Stimulated activated naive CD8-positive, alpha-beta T cell treated with anti-CD3 and anti-CD28 coated beads, Interleukin-15, Interleukin-2, amounts not matched to agents 100 ng/mL and 50 ng/mL, for 24 hours (primary cell): ENCODE measurements around the gene PCDH9.

Source experiments
- H3K27ac Mint-ChIP-seq: one replicate; pipeline ENCODE4 v1.8.0; 2021; ENCODE audit warnings: mild to moderate bottlenecking, mixed read lengths
- H3K27me3 Mint-ChIP-seq: one replicate; pipeline ENCODE4 v1.8.0; 2021; ENCODE audit warnings: mixed read lengths
- H3K36me3 Mint-ChIP-seq: one replicate; pipeline ENCODE4 v1.8.0; 2021; ENCODE audit warnings: low read depth, mixed read lengths
- H3K4me1 Mint-ChIP-seq: one replicate; pipeline ENCODE4 v1.8.0; 2021; ENCODE audit warnings: low read depth, mixed read lengths
- H3K4me3 Mint-ChIP-seq: one replicate; pipeline ENCODE4 v1.8.0; 2021; ENCODE audit warnings: mild to moderate bottlenecking, mixed read lengths
- H3K9me3 Mint-ChIP-seq: one replicate; pipeline ENCODE4 v1.8.0; 2021; ENCODE audit warnings: mixed read lengths

The PCDH9 gene

GRCh38 chr13:66958611-66959010 lies 271.5 kb downstream of the PCDH9 start:
- peaks cover 4% of the 10 kb centered on the region for H3K4me1 Mint-ChIP-seq
- peaks cover under 1% of the 10 kb centered on the region for H3K9me3 Mint-ChIP-seq
- no peak overlapping the region for H3K4me3 Mint-ChIP-seq
- H3K36me3 Mint-ChIP-seq: no peaks in the 10 kb centered on the region
- no peak overlapping the region for H3K27ac Mint-ChIP-seq
- no peaks in the 10 kb centered on the region for H3K27me3 Mint-ChIP-seq

GRCh38 chr13:66952507-66952906 lies 277.6 kb downstream of the PCDH9 start:
- no peaks in the 10 kb centered on the region for H3K4me1 Mint-ChIP-seq
- no peaks in the 10 kb centered on the region for H3K27me3 Mint-ChIP-seq
- no peak overlapping the region for H3K27ac Mint-ChIP-seq
- H3K36me3 Mint-ChIP-seq: no peaks in the 10 kb centered on the region
- H3K4me3 Mint-ChIP-seq: no peak overlapping the region
- H3K9me3 Mint-ChIP-seq: peaks cover 4% of the 10 kb centered on the region

GRCh38 chr13:66951426-66951825 lies 278.7 kb downstream of the PCDH9 start:
- H3K27ac Mint-ChIP-seq: no peak overlapping the region
- H3K36me3 Mint-ChIP-seq: no peaks in the 10 kb centered on the region
- no peaks in the 10 kb centered on the region for H3K4me1 Mint-ChIP-seq
- no peaks in the 10 kb centered on the region for H3K27me3 Mint-ChIP-seq
- H3K4me3 Mint-ChIP-seq: no peak overlapping the region
- peaks cover 4% of the 10 kb centered on the region for H3K9me3 Mint-ChIP-seq

GRCh38 chr13:66950666-66951065 lies 279.5 kb downstream of the PCDH9 start:
- H3K36me3 Mint-ChIP-seq: no peaks in the 10 kb centered on the region
- no peak overlapping the region for H3K27ac Mint-ChIP-seq
- no peaks in the 10 kb centered on the region for H3K4me1 Mint-ChIP-seq
- peaks cover 4% of the 10 kb centered on the region for H3K9me3 Mint-ChIP-seq
- H3K4me3 Mint-ChIP-seq: no peak overlapping the region
- no peaks in the 10 kb centered on the region for H3K27me3 Mint-ChIP-seq

- Mint-ChIP-seq H3K36me3 (no peaks in the 10 kb centered on the region), H3K4me1 (peaks cover 3% of the 10 kb centered on the region), H3K9me3 (peaks cover 4% of the 10 kb centered on the region), H3K4me3 (no peak overlapping the region), H3K27me3 (no peaks in the 10 kb centered on the region), H3K27ac (no peak overlapping the region)
Observed at GRCh38 chr13:66948910-66949309, 281.2 kb downstream of the PCDH9 start.

- Mint-ChIP-seq H3K27ac (no peak overlapping the region), H3K4me1 (peaks cover 3% of the 10 kb centered on the region), H3K9me3 (peaks cover 4% of the 10 kb centered on the region), H3K4me3 (no peak overlapping the region), H3K27me3 (no peaks in the 10 kb centered on the region), H3K36me3 (no peaks in the 10 kb centered on the region)
Observed at GRCh38 chr13:66943530-66943929, 286.6 kb downstream of the PCDH9 start.

GRCh38 chr13:66940113-66940512 lies 290.0 kb downstream of the PCDH9 start:
- Mint-ChIP-seq H3K27me3 (no peaks in the 10 kb centered on the region), H3K4me3 (no peak overlapping the region), H3K4me1 (peaks cover 2% of the 10 kb centered on the region), H3K36me3 (no peaks in the 10 kb centered on the region), H3K9me3 (peaks cover 9% of the 10 kb centered on the region), H3K27ac (no peak overlapping the region)

- Mint-ChIP-seq H3K27ac (no peak overlapping the region), H3K9me3 (peaks cover 5% of the 10 kb centered on the region), H3K4me1 (no peaks in the 10 kb centered on the region), H3K27me3 (no peaks in the 10 kb centered on the region), H3K4me3 (no peak overlapping the region), H3K36me3 (no peaks in the 10 kb centered on the region)
Observed at GRCh38 chr13:66937423-66937822, 292.7 kb downstream of the PCDH9 start.

GRCh38 chr13:66933994-66934393 lies 296.1 kb downstream of the PCDH9 start:
- no peaks in the 10 kb centered on the region for H3K27me3 Mint-ChIP-seq
- peaks cover 5% of the 10 kb centered on the region for H3K9me3 Mint-ChIP-seq
- no peak overlapping the region for H3K27ac Mint-ChIP-seq
- no peaks in the 10 kb centered on the region for H3K36me3 Mint-ChIP-seq
- H3K4me1 Mint-ChIP-seq: no peaks in the 10 kb centered on the region
- H3K4me3 Mint-ChIP-seq: no peak overlapping the region

GRCh38 chr13:66933527-66933926 lies 296.6 kb downstream of the PCDH9 start:
- Mint-ChIP-seq H3K27ac (no peak overlapping the region), H3K9me3 (peaks cover 5% of the 10 kb centered on the region)

GRCh38 chr13:66927562-66927961 lies 302.6 kb downstream of the PCDH9 start:
- Mint-ChIP-seq H3K4me3 (no peak overlapping the region), H3K36me3 (no peaks in the 10 kb centered on the region), H3K9me3 (no peaks in the 10 kb centered on the region)

More at GRCh38 chr13:66933527-66933926, 296.6 kb downstream of the PCDH9 start:
- Mint-ChIP-seq H3K4me3 (no peak overlapping the region), H3K36me3 (no peaks in the 10 kb centered on the region), H3K27me3 (no peaks in the 10 kb centered on the region), H3K4me1 (no peaks in the 10 kb centered on the region)

GRCh38 chr13:66926851-66927524 lies 303.1 kb downstream of the PCDH9 start:
- no peaks in the 10 kb centered on the region for H3K9me3 Mint-ChIP-seq
- no peak overlapping the region for H3K4me3 Mint-ChIP-seq
- H3K27ac Mint-ChIP-seq: no peak overlapping the region
- H3K36me3 Mint-ChIP-seq: no peaks in the 10 kb centered on the region
- H3K27me3 Mint-ChIP-seq: no peaks in the 10 kb centered on the region
- no peaks in the 10 kb centered on the region for H3K4me1 Mint-ChIP-seq

More at GRCh38 chr13:66927562-66927961, 302.6 kb downstream of the PCDH9 start:
- H3K4me1 Mint-ChIP-seq: no peaks in the 10 kb centered on the region
- no peak overlapping the region for H3K27ac Mint-ChIP-seq
- no peaks in the 10 kb centered on the region for H3K27me3 Mint-ChIP-seq

GRCh38 chr13:66926200-66926850 lies 303.8 kb downstream of the PCDH9 start:
- Mint-ChIP-seq H3K4me3 (no peak overlapping the region), H3K4me1 (no peaks in the 10 kb centered on the region), H3K36me3 (no peaks in the 10 kb centered on the region), H3K27ac (no peak overlapping the region), H3K9me3 (no peaks in the 10 kb centered on the region), H3K27me3 (no peaks in the 10 kb centered on the region)

- Mint-ChIP-seq H3K9me3 (peaks cover 9% of the 10 kb centered on the region), H3K4me1 (no peaks in the 10 kb centered on the region), H3K27ac (no peak overlapping the region), H3K27me3 (no peaks in the 10 kb centered on the region), H3K4me3 (no peak overlapping the region), H3K36me3 (no peaks in the 10 kb centered on the region)
Observed at GRCh38 chr13:66922444-66922843, 307.7 kb downstream of the PCDH9 start.

- no peaks in the 10 kb centered on the region for H3K4me1 Mint-ChIP-seq
- no peak overlapping the region for H3K4me3 Mint-ChIP-seq
- H3K9me3 Mint-ChIP-seq: peaks cover 9% of the 10 kb centered on the region
- no peaks in the 10 kb centered on the region for H3K27me3 Mint-ChIP-seq
- H3K36me3 Mint-ChIP-seq: no peaks in the 10 kb centered on the region
- no peak overlapping the region for H3K27ac Mint-ChIP-seq
Observed at GRCh38 chr13:66921437-66921836, 308.7 kb downstream of the PCDH9 start.
